HEK293 (cell line): ENCODE results near the gene PROSER2.

Experiments
- ZNF138 ChIP-seq: fragments of 450-650 bp; formaldehyde crosslinking; IDR thresholded peaks from 2 replicates; pipeline ENCODE4 v1.5.1; 2016; ENCODE audit warnings: missing biosample characterization, missing genetic modification characterization, borderline replicate concordance
- ZNF223 ChIP-seq: fragments of 450-650 bp; formaldehyde crosslinking; IDR thresholded peaks from 2 replicates; pipeline ENCODE4 v1.5.1; 2016; ENCODE audit warnings: missing biosample characterization, missing genetic modification characterization
- ZNF362 ChIP-seq: fragments of 450-650 bp; formaldehyde crosslinking; IDR thresholded peaks from 2 replicates; pipeline ENCODE4 v1.5.1; 2016; ENCODE audit warnings: missing biosample characterization, missing genetic modification characterization
- TF ChIP-seq, protein P1 (sequence below): fragments of 450-650 bp; formaldehyde crosslinking; IDR thresholded peaks from 2 replicates; pipeline ENCODE4 v1.5.1; 2016; ENCODE audit warnings: missing biosample characterization, missing genetic modification characterization
- TF ChIP-seq, protein P2 (sequence below): sonication (generic); formaldehyde crosslinking; IDR thresholded peaks from 2 replicates; pipeline ENCODE4 v1.8.1; 2022; ENCODE audit warnings: mild to moderate bottlenecking, moderate library complexity, missing genetic modification reagents
- TF ChIP-seq, protein P3 (sequence below): fragments of 450-650 bp; formaldehyde crosslinking; IDR thresholded peaks from 2 replicates; pipeline ENCODE4 v1.5.1; 2016; ENCODE audit warnings: missing biosample characterization, missing genetic modification characterization

DNA sequence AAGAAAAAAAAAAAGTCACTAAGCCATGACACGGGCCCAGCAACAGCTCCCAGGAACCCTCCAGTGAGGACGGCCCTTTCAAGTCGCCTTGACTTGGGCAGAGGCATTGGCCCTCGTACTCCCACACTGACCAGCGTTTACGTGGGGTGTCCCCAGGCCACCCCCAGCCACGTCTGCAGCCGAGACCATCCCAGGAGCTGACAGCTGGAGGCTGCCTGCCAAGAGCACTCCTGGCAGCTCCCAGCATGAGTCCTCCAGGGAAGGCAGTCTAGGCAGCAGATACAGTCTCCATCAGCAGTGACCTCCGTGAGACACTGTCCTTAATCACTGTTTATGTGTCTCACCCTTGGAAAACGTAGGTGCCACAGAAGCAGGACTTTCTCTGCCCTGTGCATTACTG, 86.5 kb downstream of the PROSER2 start:
- TF ChIP-seq, protein P1, sequence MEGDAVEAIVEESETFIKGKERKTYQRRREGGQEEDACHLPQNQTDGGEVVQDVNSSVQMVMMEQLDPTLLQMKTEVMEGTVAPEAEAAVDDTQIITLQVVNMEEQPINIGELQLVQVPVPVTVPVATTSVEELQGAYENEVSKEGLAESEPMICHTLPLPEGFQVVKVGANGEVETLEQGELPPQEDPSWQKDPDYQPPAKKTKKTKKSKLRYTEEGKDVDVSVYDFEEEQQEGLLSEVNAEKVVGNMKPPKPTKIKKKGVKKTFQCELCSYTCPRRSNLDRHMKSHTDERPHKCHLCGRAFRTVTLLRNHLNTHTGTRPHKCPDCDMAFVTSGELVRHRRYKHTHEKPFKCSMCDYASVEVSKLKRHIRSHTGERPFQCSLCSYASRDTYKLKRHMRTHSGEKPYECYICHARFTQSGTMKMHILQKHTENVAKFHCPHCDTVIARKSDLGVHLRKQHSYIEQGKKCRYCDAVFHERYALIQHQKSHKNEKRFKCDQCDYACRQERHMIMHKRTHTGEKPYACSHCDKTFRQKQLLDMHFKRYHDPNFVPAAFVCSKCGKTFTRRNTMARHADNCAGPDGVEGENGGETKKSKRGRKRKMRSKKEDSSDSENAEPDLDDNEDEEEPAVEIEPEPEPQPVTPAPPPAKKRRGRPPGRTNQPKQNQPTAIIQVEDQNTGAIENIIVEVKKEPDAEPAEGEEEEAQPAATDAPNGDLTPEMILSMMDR: no peak
- TF ChIP-seq, protein P2, sequence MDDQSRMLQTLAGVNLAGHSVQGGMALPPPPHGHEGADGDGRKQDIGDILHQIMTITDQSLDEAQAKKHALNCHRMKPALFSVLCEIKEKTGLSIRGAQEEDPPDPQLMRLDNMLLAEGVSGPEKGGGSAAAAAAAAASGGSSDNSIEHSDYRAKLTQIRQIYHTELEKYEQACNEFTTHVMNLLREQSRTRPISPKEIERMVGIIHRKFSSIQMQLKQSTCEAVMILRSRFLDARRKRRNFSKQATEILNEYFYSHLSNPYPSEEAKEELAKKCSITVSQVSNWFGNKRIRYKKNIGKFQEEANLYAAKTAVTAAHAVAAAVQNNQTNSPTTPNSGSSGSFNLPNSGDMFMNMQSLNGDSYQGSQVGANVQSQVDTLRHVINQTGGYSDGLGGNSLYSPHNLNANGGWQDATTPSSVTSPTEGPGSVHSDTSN (CRISPR knock-in tag): no peak
- TF ChIP-seq ZNF362 (no peak), ZNF223 (tag by site-specific recombination) (no peak), ZNF138 (no peak)
- TF ChIP-seq, protein P3, sequence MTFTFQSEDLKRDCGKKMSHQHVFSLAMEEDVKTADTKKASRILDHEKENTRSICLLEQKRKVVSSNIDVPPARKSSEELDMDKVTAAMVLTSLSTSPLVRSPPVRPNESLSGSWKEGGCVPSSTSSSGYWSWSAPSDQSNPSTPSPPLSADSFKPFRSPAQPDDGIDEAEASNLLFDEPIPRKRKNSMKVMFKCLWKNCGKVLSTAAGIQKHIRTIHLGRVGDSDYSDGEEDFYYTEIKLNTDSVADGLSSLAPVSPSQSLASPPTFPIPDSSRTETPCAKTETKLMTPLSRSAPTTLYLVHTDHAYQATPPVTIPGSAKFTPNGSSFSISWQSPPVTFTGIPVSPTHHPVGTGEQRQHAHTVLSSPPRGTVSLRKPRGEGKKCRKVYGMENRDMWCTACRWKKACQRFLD (tag by site-specific recombination): no peak
